ENCODE data around the gene DXO.
A peak's percentile ranks its signal among the peaks of the same experiment; 100 is the strongest.

- TF ChIP-seq FOXM1 (IDR thresholded peaks at IDR 0.05; ENCODE audit: borderline replicate concordance, low read depth) (no peak), YY1 (IDR thresholded peaks at IDR 0.05; ENCODE audit: low read depth) (no peak), CEBPB (IDR thresholded peaks at IDR 0.05) (no peak), REST (IDR thresholded peaks at IDR 0.05; ENCODE audit: low read depth) (no peak), TAF1 (IDR thresholded peaks at IDR 0.05; ENCODE audit: low read depth) (no peak), MAX (IDR thresholded peaks at IDR 0.05) (no peak), TCF12 (IDR thresholded peaks at IDR 0.05; ENCODE audit: low read depth) (no peak), USF1 (IDR thresholded peaks at IDR 0.05) (no peak), EGR1 (IDR thresholded peaks at IDR 0.05) (no peak), ZBTB7A (IDR thresholded peaks at IDR 0.05; ENCODE audit: low read depth) (no peak), EP300 (IDR thresholded peaks at IDR 0.05; ENCODE audit: borderline replicate concordance) (no peak), RAD21 (IDR thresholded peaks at IDR 0.05; ENCODE audit: low read depth) (peak; percentile 56), CREB1 (IDR thresholded peaks at IDR 0.05; ENCODE audit: low read depth) (no peak), NFIC (IDR thresholded peaks at IDR 0.05) (no peak)
Measured at GRCh38 chr6:31952140-31952805, 19.7 kb downstream of the DXO start.

Data from Ishikawa (cell line).